H9 (cell line): ENCODE results near the gene LRCH4. TPM values are rescaled to one million over a fixed set of nuclear protein-coding genes. Genes with fewer than 3 reads are reported as not detected.

Experiments used
- DNase-seq: peaks from one replicate; pipeline ENCODE4 v3.0.0-alpha.2; 2017
- H2AFZ ChIP-seq: one replicate; pipeline ENCODE4 v1.6.1; 2013; ENCODE audit warnings: mild to moderate bottlenecking, low read length, control low read depth, moderate library complexity
- H2AK5ac ChIP-seq: 2 replicates; pipeline ENCODE4 v1.6.1; 2013; ENCODE audit warnings: low read length, control low read depth, mixed read lengths; ENCODE audit not compliant: insufficient read length
- H2BK120ac ChIP-seq: one replicate; pipeline ENCODE4 v1.6.1; 2013; ENCODE audit warnings: low read depth, mild to moderate bottlenecking, low read length, control low read depth, inconsistent platforms; ENCODE audit not compliant: poor library complexity, severe bottlenecking
- H2BK12ac ChIP-seq: 2 replicates; pipeline ENCODE4 v1.6.1; 2013; ENCODE audit warnings: low read length, control low read depth, mixed read lengths, low read depth; ENCODE audit not compliant: insufficient read length
- H2BK15ac ChIP-seq: 2 replicates; pipeline ENCODE4 v1.6.1; 2013; ENCODE audit warnings: low read depth, low read length, control low read depth
- H2BK20ac ChIP-seq: one replicate; pipeline ENCODE4 v1.6.1; 2013; ENCODE audit warnings: low read depth, mild to moderate bottlenecking, low read length, control low read depth, inconsistent platforms; ENCODE audit not compliant: poor library complexity, severe bottlenecking
- H2BK5ac ChIP-seq: 2 replicates; pipeline ENCODE4 v1.6.1; 2013; ENCODE audit warnings: low read length, control low read depth, mixed read lengths; ENCODE audit not compliant: insufficient read length
- H3K14ac ChIP-seq: 2 replicates; pipeline ENCODE4 v1.6.1; 2013; ENCODE audit warnings: low read length, control low read depth; ENCODE audit not compliant: insufficient read depth
- H3K18ac ChIP-seq: 2 replicates; pipeline ENCODE4 v1.6.1; 2013; ENCODE audit warnings: low read depth, mild to moderate bottlenecking, mixed read lengths, low read length, control low read depth; ENCODE audit not compliant: insufficient read length
- H3K23ac ChIP-seq: 2 replicates; pipeline ENCODE4 v1.6.1; 2013; ENCODE audit warnings: low read length, control low read depth, mixed read lengths, low read depth; ENCODE audit not compliant: insufficient read length
- H3K23me2 ChIP-seq: 2 replicates; pipeline ENCODE4 v1.6.1; 2013; ENCODE audit warnings: low read depth, mild to moderate bottlenecking, mixed read lengths, low read length, control low read depth; ENCODE audit not compliant: insufficient read length, poor library complexity, severe bottlenecking
- H3K27ac ChIP-seq: 2 replicates; pipeline ENCODE4 v1.5.1; 2013; ENCODE audit warnings: low read length, control low read depth, mixed read lengths, low read depth; ENCODE audit not compliant: insufficient read length
- H3K27me3 ChIP-seq: 2 replicates; pipeline ENCODE4 v1.6.1; 2013; ENCODE audit warnings: low read length, control low read depth, inconsistent platforms; ENCODE audit not compliant: insufficient read depth
- H3K4ac ChIP-seq: 2 replicates; pipeline ENCODE4 v1.6.1; 2013; ENCODE audit warnings: low read depth, mild to moderate bottlenecking, control low read depth, inconsistent platforms, low read length, moderate library complexity
- H3K4me1 ChIP-seq: 2 replicates; pipeline ENCODE4 v1.6.1; 2013; ENCODE audit warnings: low read length, control low read depth, inconsistent platforms; ENCODE audit not compliant: insufficient read depth
- H3K4me2 ChIP-seq: 2 replicates; pipeline ENCODE4 v1.6.1; 2013; ENCODE audit warnings: low read length, control low read depth, mixed read lengths; ENCODE audit not compliant: insufficient read length, insufficient read depth
- H3K56ac ChIP-seq: 2 replicates; pipeline ENCODE4 v1.6.1; 2013; ENCODE audit warnings: low read depth, mild to moderate bottlenecking, mixed read lengths, low read length, control low read depth; ENCODE audit not compliant: insufficient read length
- H3K79me1 ChIP-seq: 2 replicates; pipeline ENCODE4 v1.6.1; 2013; ENCODE audit warnings: low read depth, mild to moderate bottlenecking, moderate library complexity, low read length, control low read depth, inconsistent platforms; ENCODE audit not compliant: insufficient read depth, poor library complexity, severe bottlenecking
- H3K79me2 ChIP-seq: 2 replicates; pipeline ENCODE4 v1.6.1; 2013; ENCODE audit warnings: low read length, control low read depth, inconsistent platforms; ENCODE audit not compliant: insufficient read depth
- H3K9ac ChIP-seq: 2 replicates; pipeline ENCODE4 v1.6.1; 2013; ENCODE audit warnings: low read length, control low read depth, mixed read lengths; ENCODE audit not compliant: insufficient read length; ENCODE audit errors: extremely low read depth
- H3K9me3 ChIP-seq: one replicate; pipeline ENCODE4 v1.6.1; 2013; ENCODE audit warnings: low read depth, low read length, inconsistent platforms; ENCODE audit not compliant: control insufficient read depth
- H3T11ph ChIP-seq: one replicate; pipeline ENCODE4 v1.6.1; 2013; ENCODE audit warnings: mild to moderate bottlenecking, low read length, control low read depth, inconsistent platforms
- H4K20me1 ChIP-seq: one replicate; pipeline ENCODE4 v1.6.1; 2013; ENCODE audit not compliant: control insufficient read depth, insufficient read length, insufficient read depth
- H4K5ac ChIP-seq: 2 replicates; pipeline ENCODE4 v1.6.1; 2013; ENCODE audit warnings: low read depth, mild to moderate bottlenecking, mixed read lengths, low read length, control low read depth; ENCODE audit not compliant: insufficient read length
- H4K8ac ChIP-seq: replicated peaks from 2 replicates; pipeline ENCODE4 v1.6.1; 2013; ENCODE audit warnings: low read length, control low read depth, mixed read lengths, low read depth; ENCODE audit not compliant: insufficient read length
- H4K91ac ChIP-seq: 2 replicates; pipeline ENCODE4 v1.6.1; 2013; ENCODE audit warnings: low read depth, mild to moderate bottlenecking, moderate library complexity, mixed read lengths, low read length, control low read depth; ENCODE audit not compliant: insufficient read length
- H3K27ac Mint-ChIP-seq, 3 experiments: 2 replicates in 2 of 3; 3 replicates in 1 of 3; pipeline ENCODE4 v1.8.0; 2020 to 2021; ENCODE audit warnings: mixed read lengths in 3 of 3, mild to moderate bottlenecking in 1 of 3, moderate library complexity in 1 of 3
- H3K27me3 Mint-ChIP-seq: 2 replicates; pipeline ENCODE4 v1.8.0; 2021; ENCODE audit warnings: low read depth, mild to moderate bottlenecking, moderate library complexity, mixed read lengths
- H3K36me3 Mint-ChIP-seq, 3 experiments: 2 replicates in 2 of 3; 3 replicates in 1 of 3; pipeline ENCODE4 v1.8.0; 2020 to 2021; ENCODE audit warnings: low read depth in 3 of 3, mixed read lengths in 3 of 3; ENCODE audit not compliant: insufficient read depth in 1 of 3
- H3K4me1 Mint-ChIP-seq, 2 experiments: 2 replicates each; pipeline ENCODE4 v1.8.0; 2020; ENCODE audit warnings: mixed read lengths in 2 of 2
- H3K4me3 Mint-ChIP-seq, 2 experiments: 2 replicates in 1 of 2; 3 replicates in 1 of 2; pipeline ENCODE4 v1.8.0; 2020 to 2021; ENCODE audit warnings: mild to moderate bottlenecking in 2 of 2, mixed read lengths in 2 of 2, moderate library complexity in 1 of 2
- H3K9me3 Mint-ChIP-seq, 2 experiments: 2 replicates in 1 of 2; 3 replicates in 1 of 2; pipeline ENCODE4 v1.8.0; 2020; ENCODE audit warnings: mild to moderate bottlenecking in 2 of 2, mixed read lengths in 2 of 2, moderate library complexity in 1 of 2
- CTCF ChIP-seq: fragments of 200-600 bp; sonication (generic); conservative IDR thresholded peaks from 3 replicates; pipeline ENCODE4 v1.8.0; 2021; ENCODE audit warnings: antibody characterized with exemption, mild to moderate bottlenecking
- WGBS: extraction: QIAGEN DNeasy Blood & Tissue Kit; methylation state at CpG from one replicate; pipeline ENCODE4 v1.1.7; 2013; ENCODE audit warnings: missing lambda C conversion rate, low lambda C conversion rate, mixed read lengths; ENCODE audit not compliant: insufficient read length; ENCODE audit errors: extremely low coverage; 5-methylcytosine and 5-hydroxymethylcytosine counted together
- total RNA-seq: library from RNA; stranded (reverse); gene quantifications from 2 replicates; pipeline ENCODE4 v1.2.1, GENCODE V29; 2021

Gene LRCH4
- total RNA-seq, 1 experiment from 2014 or later = 39.1 TPM

DNA sequence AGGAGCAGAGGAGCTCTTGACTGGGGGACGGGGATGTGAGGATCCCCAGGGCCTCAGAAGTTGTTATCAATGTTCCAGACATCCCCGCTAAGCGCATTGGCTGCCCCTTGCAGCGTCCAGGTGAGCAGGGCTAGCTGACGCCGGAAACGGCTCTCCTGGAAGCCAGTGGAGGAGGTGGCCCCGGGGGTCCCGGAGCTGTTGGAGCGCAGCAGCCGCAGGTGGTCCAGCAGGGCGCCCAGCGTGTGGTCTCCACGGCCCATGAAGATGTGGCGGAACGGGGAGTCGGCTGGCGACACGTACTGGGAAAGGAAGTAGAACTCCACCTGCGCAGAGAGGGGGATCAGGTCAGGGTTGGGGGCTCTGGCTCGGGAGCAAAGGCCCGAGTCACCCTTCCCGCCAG is 34.9 kb upstream of the LRCH4 start:
- Histone ChIP-seq H2AFZ (no peak overlapping the region), H2BK20ac (no peak overlapping the region), H3K9me3 (no peaks in the 10 kb centered on the region), H3K4ac (no peak overlapping the region), H2AK5ac (no peak overlapping the region), H3K18ac (no peak overlapping the region), H4K5ac (no peak overlapping the region), H3K4me1 (no peaks in the 10 kb centered on the region), H4K91ac (no peak overlapping the region), H3K79me1 (no peaks in the 10 kb centered on the region), H3K4me2 (no peak overlapping the region), H3K9ac (no peak overlapping the region), H3K27me3 (peaks cover 1% of the 10 kb centered on the region; the same call in 1 of the 2 replicates), H2BK120ac (no peak overlapping the region), H4K20me1 (no peaks in the 10 kb centered on the region), H3K56ac (no peak overlapping the region), H3K79me2 (no peaks in the 10 kb centered on the region), H3K27ac (no peak overlapping the region), H4K8ac (no peak overlapping the region), H2BK5ac (no peak overlapping the region), H3K23me2 (no peaks in the 10 kb centered on the region), H2BK12ac (no peak overlapping the region), H3T11ph (no peak overlapping the region), H2BK15ac (no peak overlapping the region; the same call in 1 of the 2 replicates), H3K14ac (no peak overlapping the region), H3K23ac (no peak overlapping the region)
- H3K9me3 Mint-ChIP-seq = no peaks in the 10 kb centered on the region; a peak in 1 of 5 replicates
- DNase-seq = no peak
- no peak overlapping the region; a peak in 1 of 7 replicates for H3K27ac Mint-ChIP-seq
- peaks cover 14% of the 10 kb centered on the region for H3K27me3 Mint-ChIP-seq
- TF ChIP-seq CTCF = no peak
- H3K4me3 Mint-ChIP-seq = no peak overlapping the region
- WGBS = no CpG with 5 or more reads among the region's 23 CpGs
- H3K4me1 Mint-ChIP-seq = peaks cover under 1 to 2% of the 10 kb centered on the region in 2 experiments
- H3K36me3 Mint-ChIP-seq = peaks cover 0 to 1% (median 0%) of the 10 kb centered on the region in 3 experiments; a peak in 1 of 7 replicates
